Tibial nerve (tissue), 3 donors: Measurements from ENCODE around the gene GRM3.

Experiments
- POLR2A ChIP-seq, 2 donors: fragments of 450-650 bp; IDR thresholded peaks; one replicate each; pipeline ENCODE4 v1.6.1; 2017; ENCODE audit warnings: antibody characterized with exemption in 2 of 2, mild to moderate bottlenecking in 2 of 2, moderate library complexity in 2 of 2
- TF ChIP-seq, protein P1 (sequence below), 5 experiments: fragments of 200-600 bp in 3 of 5; fragments of 450-650 bp in 2 of 5; sonication (generic) in 3 of 5; IDR thresholded peaks; one replicate each; pipeline ENCODE4 v1.5.1; 2016 to 2019; ENCODE audit warnings: antibody characterized with exemption in 5 of 5, mild to moderate bottlenecking in 3 of 5, moderate library complexity in 2 of 5

DNA sequence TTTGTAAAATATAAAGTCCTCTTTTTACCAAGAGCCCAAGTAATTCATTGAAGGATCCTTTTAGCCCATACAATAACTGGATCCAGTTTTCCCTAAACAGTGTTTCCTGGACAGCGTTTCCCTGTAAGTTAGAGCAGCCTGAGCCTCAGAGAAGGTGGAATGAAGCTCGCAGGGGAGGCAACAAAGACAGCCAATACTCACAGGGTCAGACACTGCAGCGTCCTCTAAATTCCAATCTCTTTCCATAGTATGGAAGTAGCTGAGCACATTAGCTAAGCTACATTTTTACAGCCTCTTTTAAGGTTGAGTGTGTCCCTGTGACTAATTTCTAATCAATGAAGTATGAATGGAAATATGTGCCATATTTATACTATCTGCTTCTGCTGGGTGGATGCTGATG, 193.5 kb downstream of the GRM3 start:
- TF ChIP-seq POLR2A (IDR thresholded peaks at IDR 0.05): no peak
- TF ChIP-seq, protein P1, sequence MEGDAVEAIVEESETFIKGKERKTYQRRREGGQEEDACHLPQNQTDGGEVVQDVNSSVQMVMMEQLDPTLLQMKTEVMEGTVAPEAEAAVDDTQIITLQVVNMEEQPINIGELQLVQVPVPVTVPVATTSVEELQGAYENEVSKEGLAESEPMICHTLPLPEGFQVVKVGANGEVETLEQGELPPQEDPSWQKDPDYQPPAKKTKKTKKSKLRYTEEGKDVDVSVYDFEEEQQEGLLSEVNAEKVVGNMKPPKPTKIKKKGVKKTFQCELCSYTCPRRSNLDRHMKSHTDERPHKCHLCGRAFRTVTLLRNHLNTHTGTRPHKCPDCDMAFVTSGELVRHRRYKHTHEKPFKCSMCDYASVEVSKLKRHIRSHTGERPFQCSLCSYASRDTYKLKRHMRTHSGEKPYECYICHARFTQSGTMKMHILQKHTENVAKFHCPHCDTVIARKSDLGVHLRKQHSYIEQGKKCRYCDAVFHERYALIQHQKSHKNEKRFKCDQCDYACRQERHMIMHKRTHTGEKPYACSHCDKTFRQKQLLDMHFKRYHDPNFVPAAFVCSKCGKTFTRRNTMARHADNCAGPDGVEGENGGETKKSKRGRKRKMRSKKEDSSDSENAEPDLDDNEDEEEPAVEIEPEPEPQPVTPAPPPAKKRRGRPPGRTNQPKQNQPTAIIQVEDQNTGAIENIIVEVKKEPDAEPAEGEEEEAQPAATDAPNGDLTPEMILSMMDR (IDR thresholded peaks at IDR 0.05): no peak
